ENCODE data around the gene KRT3. TPM values are rescaled to one million over a fixed set of nuclear protein-coding genes. Genes with fewer than 3 reads are reported as not detected.

The KRT3 gene
- not detected in 2 replicates for total RNA-seq

DNA sequence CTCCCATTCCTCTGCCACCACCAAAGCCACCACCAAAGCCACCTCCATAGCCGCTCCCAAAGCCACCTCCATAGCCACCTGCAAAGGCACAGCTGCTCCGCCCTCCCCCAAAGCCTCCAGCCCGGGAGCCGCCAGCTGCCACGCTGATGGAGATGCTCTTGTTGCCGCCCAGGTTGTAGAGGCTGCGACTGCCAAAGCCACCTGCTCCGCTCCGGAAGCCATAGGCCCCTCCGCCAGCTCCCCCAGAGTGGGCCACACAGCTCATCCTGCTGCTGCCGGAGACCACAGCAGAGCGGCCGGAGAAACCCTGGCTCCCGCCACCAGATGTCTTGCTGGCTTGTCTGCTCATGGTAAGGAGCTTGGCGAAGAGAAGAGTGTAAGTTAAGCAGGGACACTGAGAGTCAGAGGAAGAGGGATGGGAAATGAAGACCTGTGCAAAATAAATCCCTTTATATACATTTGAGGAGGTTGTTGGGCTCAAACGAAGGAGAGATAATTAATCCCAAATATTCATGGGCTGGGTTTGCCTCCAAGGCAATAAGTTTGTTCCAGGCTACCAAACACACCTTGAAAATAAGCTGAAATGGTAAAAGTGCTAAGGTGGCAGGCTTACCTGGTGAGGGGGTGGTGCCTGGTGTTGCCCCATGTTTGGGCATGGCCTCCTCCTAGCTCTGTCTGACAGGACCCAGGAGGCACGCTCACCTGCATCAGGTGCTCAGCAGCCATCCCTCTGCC lies at the start of gene KRT3:
Gene KRT3, minus strand, starts transcription at position 424 of the 735 bp plus-strand sequence. Its CDS starts 75 bp downstream, at position 349.

DNA sequence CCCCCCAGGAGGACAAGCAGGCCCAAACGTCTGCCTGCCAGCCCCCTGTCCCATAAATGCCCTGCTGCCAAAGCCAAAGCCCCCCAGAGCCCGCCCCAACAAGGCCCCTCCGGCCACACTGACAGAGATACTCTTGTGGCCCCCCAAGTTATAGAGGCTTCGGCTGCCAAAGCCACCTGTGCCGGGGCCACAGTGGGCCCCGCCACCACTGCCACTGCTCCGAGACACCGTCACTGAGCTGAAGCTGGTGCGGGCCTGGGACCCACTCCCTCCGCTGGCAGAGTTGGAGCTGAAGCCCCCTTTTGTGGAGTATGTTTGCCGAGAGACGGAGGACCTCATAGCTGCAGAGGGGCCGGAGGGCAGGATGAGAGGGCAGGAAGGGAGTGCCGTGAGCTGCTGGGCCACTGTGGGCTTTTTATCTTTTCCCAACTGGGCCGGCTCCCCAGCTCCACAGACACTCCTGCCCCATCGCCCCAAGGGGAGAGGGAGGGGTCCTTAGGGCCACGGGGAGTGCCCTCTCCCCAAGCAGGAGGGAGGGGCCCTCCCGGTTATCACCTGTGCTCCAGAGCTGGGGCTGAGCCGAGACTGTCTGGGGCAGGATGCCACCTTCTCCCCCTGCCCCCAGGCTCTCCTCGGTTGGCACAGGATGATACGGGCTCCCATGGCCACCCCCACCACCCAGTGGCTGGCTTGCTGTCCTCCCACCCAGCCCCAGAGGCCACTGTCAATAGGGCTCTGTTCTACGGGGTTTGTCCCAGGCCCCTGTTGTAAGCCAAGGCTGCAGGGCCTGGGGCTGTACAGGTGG lies 38.2 kb upstream of the KRT3 start, which contains the start of gene KRT79:
Gene KRT79, minus strand, starts transcription at position 390 of the 805 bp plus-strand sequence. Its CDS starts 51 bp downstream, at position 339.

DNA sequence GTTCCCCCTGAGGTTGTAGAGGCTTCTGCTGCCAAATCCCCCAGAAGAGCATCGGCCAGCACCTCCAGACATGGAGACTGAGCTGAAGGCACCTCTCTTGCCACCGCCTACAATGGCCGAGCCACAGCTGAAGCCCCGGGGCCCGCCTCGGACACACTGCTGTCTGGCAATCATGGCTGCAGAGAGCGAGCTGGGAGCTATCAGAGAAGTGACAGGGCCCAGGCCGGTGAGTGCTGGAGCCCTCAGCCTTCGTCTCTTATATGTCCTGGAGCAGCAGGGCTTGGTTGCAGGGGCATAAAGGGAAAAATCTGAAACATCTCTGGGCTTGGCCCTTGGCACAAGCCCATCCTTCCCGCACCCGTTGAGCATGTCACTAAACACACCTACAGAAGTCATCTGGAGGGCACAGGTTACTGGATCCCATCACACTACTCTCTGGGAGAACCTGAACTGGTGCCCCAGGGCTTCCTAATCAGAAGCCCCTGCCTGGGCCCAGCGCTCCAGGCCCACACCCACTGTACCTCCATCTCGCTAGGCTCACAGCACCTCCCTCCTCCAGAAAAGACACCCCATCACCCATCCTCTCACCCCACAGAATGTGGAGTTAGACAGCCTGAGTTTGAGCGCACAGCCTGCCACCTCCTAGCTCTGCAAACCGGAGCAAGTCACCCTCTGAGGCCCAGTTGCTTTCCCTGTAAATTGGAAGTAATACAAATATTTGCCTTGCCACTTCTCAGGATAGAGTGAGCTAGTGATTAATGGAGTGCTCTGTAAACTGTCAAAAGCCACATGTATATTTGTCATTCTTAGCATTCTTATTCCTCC lies 18.2 kb upstream of the KRT3 start, which contains the start of gene KRT4:
Gene KRT4, minus strand, starts transcription at position 232 of the 825 bp plus-strand sequence. Its CDS starts 58 bp downstream, at position 174.

DNA sequence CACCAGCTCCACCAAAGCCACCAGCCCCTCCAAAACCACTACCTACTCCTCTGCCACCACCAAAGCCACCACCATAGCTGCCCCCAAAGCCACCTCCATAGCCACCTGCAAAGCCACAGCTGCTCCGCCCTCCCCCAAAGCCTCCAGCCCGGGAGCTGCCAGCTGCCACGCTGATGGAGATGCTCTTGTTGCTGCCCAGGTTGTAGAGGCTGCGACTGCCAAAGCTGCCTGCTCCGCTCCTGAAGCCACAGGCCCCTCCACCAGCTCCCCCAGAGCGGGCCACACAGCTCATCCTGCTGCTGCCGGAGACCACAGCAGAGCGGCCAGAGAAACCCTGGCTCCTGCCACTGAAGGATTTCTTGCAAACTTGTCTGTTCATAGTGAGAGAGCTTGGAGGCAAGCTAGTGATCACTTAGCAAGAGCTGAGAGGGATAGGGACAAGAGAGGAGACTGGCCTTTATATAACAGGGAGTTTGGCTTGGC lies 19.0 kb downstream of the KRT3 start, which contains the start of gene KRT76:
Gene KRT76, minus strand, starts transcription at position 433 of the 483 bp plus-strand sequence. Its CDS starts 54 bp downstream, at position 379.

Other genes starting within 250 kb of the KRT3 start
- gene KRT71, start 243.0 kb downstream of the KRT3 start, total RNA-seq: not detected in 2 replicates
- not detected in 2 replicates for gene KRT74, start 222.3 kb downstream of the KRT3 start, total RNA-seq
- not detected in 2 replicates for gene KRT72, start 194.7 kb downstream of the KRT3 start, total RNA-seq
- gene KRT73, start 177.6 kb downstream of the KRT3 start, total RNA-seq: not detected in 2 replicates
- not detected in 2 replicates for gene KRT2, start 143.9 kb downstream of the KRT3 start, total RNA-seq
- gene KRT1, start 115.7 kb downstream of the KRT3 start, total RNA-seq: not detected in 2 replicates
- gene KRT77, start 92.6 kb downstream of the KRT3 start, total RNA-seq: not detected in 2 replicates
- not detected in 2 replicates for gene KRT76, start 18.8 kb downstream of the KRT3 start, total RNA-seq
- not detected in 2 replicates for gene KRT4, start 18.0 kb upstream of the KRT3 start, total RNA-seq
- gene KRT79, start 38.2 kb upstream of the KRT3 start, total RNA-seq: 0.28 TPM in 1 of 2 replicates, not detected in the other
- not detected in 2 replicates for gene KRT78, start 52.9 kb upstream of the KRT3 start, total RNA-seq
- 9.2 and 20.7 TPM in 2 replicates for gene KRT8, start 109.0 kb upstream of the KRT3 start, total RNA-seq
- gene KRT18, start 153.0 kb upstream of the KRT3 start, total RNA-seq: 278 and 369 TPM in 2 replicates
- gene EIF4B, start 210.3 kb upstream of the KRT3 start, total RNA-seq: 1,037 and 1,365 TPM in 2 replicates